NB4 (cell line): ENCODE results near the gene KRT3.

Source experiments
- CTCF ChIP-seq: IDR thresholded peaks from one replicate; pipeline ENCODE4 v1.5.1; 2012; ENCODE audit warnings: low read depth, low read length
- MYC ChIP-seq: IDR thresholded peaks from 2 replicates; pipeline ENCODE4 v1.6.1; 2011; ENCODE audit warnings: low read depth, low read length
- POLR2A ChIP-seq: IDR thresholded peaks from 2 replicates; pipeline ENCODE4 v1.6.1; 2011; ENCODE audit warnings: mild to moderate bottlenecking; ENCODE audit not compliant: insufficient read length; ENCODE audit errors: extremely low read depth
- TF ChIP-seq, protein P1 (sequence below): IDR thresholded peaks from 2 replicates; pipeline ENCODE4 v1.6.1; 2011; ENCODE audit warnings: low read depth, low read length

- TF ChIP-seq CTCF (no peak), POLR2A (no peak), MYC (no peak)
- TF ChIP-seq, protein P1, sequence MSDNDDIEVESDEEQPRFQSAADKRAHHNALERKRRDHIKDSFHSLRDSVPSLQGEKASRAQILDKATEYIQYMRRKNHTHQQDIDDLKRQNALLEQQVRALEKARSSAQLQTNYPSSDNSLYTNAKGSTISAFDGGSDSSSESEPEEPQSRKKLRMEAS, result no peak
Measured at GRCh38 chr12:52774629-52775250, 21.2 kb downstream of the KRT3 start.
